Activated naive CD4-positive, alpha-beta T cell treated with Interleukin-2 at 50 U/mL for 16 hours (primary cell): Measurements from ENCODE around the gene ITPRIPL2.

Source experiments
- DNase-seq: peaks from one replicate; pipeline ENCODE4 v3.0.0-alpha.2; 2020

ITPRIPL2 gene

DNA sequence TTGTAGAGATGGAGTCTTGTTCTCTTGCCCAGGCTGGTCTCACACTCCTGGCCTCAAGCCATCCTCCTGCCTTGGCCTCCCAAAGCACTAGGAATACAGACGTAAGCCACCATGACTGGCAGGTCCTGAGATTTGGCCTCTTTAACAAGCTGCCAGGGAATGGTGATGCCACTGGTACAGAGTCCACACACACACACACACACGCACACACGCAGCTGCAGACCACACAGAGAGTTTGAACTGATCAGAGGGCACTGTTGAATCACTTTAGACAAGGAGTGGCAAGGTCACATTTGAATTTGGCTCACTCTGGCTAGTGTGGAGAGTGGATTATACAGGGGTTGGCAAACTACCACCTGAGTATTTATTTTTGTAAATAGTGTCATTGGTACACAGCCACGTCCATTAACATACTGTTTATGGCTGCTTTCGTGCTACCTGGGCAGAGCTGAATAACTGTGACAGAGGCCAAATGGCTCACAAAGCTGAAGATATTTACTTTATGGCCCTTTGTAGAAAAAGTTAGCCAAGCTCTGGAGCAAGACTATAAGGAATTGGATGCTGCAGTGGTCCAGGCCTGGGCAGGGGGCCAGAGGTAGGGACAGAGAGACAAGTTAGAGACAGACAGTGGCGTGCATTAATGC is 9.9 kb downstream of the ITPRIPL2 start:
- DNase-seq: no peak

DNA sequence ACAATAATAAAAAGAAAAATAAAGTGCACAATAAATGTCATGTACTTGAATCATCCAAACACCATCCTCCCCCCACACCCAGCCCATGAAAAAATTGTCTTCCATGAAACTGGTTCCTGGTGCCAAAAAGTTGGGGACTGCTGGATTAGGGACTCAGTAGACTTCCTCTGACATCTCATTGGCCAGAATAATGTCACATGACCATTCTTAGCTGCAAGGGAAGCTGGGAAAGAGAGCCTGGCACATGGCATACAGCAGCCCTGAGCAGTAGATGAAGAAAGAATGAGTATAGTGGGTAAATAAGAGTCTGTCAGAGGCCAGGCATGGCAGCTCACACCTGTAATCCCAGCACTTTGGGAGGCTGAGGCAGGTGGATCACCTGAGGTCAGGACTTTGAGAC is 12.5 kb downstream of the ITPRIPL2 start:
- no peak for DNase-seq

DNA sequence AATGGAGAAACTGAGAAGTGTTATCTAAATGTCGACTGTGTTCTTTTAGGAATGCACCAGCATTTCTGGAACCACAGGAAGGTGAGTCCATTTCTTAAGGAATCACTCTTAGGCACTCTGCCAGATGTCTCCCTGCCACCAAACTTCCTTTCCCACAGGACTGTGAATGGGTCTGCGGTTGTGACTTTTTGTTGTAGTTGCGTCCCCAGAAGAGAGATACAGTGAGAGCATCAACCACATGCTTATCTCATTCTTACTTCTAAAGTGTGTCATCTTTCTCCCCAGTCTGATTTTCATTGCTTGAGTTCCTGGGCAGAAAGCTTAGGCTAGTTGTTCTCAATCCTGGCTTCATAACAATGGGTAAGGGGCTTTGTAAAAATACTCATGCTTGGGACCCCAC is 13.4 kb downstream of the ITPRIPL2 start:
- peak; percentile 7 for DNase-seq

DNA sequence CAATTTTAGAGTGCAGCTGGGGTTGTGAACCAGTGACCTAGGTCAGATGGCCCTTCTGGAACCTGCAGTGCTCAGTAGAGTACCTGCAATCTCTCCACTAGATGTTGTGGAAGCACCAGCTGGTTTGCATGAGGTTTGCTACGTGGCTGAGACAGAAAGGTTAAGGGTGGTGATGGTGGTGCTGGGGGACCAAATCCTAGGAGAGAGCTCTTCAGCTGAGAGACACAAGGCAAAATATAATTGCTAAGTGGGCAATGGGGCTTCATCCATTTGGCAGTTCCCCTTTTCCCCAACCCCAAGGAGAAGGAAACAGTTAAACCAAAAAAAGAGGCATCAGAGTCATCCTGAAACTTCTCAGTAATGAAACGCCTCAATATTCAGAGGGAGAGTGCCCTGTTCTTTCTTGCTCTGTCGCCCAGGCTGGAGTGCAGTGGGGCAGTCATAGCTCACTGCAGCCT is 13.9 kb downstream of the ITPRIPL2 start:
- DNase-seq: no peak

DNA sequence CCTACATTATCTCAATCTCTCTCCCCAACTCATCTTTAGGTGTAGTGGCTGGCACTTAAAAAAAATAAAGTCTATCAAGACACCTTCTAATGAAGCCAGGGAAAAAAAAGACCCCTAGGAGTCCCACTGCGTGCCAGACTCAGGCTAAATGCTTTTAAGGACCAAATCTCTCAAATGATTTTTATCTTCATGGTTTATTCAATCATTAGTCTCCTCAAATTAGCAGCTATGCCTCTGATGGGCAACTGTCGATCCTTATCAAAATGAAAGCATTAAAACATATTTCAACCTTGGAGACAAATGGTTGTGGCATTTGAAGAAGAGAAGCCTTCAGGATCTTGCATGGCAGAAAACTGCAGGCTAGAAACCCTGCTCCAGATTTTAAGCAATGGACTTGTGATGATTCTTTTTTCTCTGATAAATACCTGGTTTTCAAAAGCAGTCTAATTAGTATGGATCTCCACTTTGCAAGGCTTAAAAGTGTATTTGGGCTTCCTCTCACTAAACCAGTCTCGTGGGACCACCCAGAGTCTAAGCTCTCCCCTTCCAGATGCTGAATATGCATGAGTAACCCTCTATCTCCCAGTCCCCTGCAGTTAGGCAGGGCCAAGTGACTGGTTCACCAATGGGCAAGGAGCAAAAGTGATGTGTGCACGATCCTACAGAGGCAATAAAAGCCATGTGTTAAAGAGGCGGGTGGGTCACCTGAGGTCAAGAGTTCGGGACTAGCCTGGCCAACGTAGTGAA is 14.9 kb downstream of the ITPRIPL2 start:
- no peak for DNase-seq

DNA sequence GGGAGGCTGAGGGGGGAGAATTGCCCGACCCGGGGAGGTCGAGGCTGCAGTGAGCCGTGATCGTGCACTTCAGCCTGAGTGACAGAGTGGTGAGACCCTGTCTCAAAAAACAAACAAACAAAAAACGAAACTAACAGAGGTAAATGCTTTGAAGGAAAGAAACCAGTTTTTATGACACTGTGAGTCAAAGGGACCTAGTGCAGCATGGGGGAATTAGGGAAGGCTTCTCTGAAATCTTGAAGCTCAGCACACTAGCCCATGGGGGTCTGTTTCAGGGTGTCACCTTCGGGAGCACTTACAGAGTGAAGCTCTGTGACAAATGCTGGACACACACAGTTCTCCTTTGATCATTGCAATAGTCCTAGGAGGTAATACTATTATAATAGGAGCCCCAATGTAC is 16.6 kb downstream of the ITPRIPL2 start:
- no peak for DNase-seq

- DNase-seq: no peak
These were observed 17.4 kb downstream of the ITPRIPL2 start for GRCh38 chr16:19130852-19131824.

- no peak for DNase-seq
These were observed 18.1 kb downstream of the ITPRIPL2 start for GRCh38 chr16:19131825-19132218.

- DNase-seq: no peak
These were observed 18.5 kb downstream of the ITPRIPL2 start for GRCh38 chr16:19132255-19132654.

DNA sequence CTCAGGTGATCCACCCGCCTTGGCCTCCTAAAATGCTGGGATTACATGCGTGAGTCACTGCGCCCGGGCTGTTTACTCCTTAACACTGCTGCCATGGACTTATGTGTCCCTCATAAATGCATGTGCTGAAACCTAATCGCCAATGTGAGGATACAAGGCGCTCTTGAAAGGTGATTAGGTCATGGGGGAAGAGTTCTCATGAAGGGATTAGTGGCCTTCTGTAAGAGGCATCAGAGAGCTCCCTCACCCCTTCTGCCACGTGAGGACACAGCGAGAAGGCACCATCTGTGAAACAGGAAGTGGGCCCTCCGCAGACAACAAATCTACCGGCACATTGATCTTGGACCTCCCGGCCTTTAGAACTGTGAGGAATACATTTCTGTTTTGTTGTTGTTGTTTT is 19.1 kb downstream of the ITPRIPL2 start:
- DNase-seq: no peak

DNA sequence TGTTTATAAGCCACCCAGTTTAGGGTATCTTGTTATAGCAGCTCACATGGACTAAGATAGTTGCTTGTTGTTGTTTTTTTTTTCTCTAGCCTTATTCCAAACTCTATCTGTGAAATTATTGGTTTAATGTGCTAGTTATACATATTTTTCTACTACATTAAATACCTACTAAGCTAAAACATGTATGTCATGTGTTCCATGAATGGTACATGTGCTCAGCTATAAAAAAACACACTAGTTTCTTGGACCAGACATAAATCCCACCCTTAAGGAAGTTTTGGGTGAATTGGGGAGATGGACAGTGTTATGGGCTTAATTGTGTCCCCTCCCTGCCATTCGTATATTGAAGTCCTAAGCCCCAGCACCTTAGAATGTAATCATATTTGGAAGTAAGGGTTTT is 19.8 kb downstream of the ITPRIPL2 start:
- no peak for DNase-seq

- DNase-seq: no peak
These were observed 21.6 kb downstream of the ITPRIPL2 start for GRCh38 chr16:19135201-19135842.

DNA sequence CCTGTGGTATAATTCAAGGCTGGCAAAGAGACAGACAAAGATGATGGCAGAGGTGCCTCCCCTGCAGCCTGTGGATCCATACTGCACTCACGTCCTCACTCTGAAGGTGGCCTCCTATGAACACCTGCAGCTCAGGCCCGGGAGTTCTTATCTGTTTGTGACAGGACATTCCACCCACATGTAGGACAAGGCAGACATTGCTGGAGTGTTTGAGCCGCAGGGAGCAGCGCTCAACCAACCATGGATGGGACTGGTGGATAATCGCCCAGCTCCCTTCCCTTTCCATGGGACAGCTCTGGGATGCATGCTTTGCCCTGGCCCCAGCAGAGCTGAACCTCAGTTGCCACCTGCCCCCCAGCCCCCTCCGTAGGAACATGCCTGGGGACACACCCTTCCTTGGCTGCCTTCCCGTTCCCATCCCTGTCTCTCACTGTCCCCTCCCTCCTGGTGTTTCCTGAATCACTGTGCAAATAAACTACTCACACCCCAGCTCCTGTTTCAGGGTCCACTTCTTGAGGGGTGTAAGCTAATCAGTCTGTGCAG is 22.2 kb downstream of the ITPRIPL2 start:
- DNase-seq: no peak

DNA sequence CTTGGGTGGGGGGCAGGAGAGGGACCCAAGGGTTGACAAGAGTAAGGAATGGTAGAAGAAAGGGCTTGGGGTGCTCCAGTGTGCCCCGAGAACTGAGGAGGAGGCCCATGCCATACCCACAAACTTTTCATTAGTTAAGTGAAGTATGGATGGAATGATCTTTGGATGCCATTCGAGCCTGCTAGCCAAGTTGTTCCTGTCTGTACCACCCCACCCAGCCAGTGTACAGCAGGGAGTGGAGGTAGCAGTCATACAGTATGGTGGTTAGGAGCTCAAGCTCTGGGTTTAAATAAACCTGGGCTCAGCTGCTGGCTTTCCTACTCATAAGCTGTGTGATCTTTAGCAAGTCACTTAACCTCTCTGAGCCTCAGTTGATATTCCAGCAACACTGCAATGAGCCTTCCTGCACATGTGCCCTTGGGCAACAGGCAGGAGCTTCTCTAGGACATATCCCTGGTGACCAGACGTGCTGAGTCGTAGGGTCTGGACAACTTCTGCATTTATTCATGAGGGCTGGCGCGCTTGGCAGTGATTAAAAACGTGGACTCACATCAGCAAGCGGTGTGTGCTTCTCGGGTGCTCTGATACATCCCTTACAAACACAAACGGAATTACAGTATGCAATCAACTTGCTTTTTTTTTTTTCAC is 22.9 kb downstream of the ITPRIPL2 start:
- DNase-seq: no peak

GRCh38 chr16:19137201-19138128 is 23.7 kb downstream of the ITPRIPL2 start:
- DNase-seq: no peak

DNA sequence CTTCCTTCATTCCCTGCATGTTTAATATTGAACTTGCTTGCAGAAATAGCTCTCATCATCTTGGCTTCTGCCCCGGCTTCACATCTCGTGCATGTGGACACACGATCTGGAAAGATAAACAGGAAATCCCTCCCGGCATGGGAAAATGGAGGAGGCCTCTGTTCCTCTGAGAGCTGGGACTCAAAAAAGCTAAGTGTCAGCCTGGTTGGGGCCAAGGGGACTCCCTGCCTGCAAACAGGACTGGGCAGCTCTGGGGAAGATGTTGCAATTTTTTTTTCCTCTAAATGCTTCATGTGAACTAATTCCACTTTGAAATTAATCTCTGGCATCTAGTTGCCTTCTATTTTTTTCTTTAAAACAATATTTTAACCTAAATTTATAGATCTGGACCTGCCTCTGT is 24.8 kb downstream of the ITPRIPL2 start:
- no peak for DNase-seq

- DNase-seq: no peak
These were observed 25.8 kb downstream of the ITPRIPL2 start for GRCh38 chr16:19139436-19140091.

- no peak for DNase-seq
These were observed 26.6 kb downstream of the ITPRIPL2 start for GRCh38 chr16:19140396-19140795.

- no peak for DNase-seq
These were observed 29.3 kb downstream of the ITPRIPL2 start for GRCh38 chr16:19142939-19143598.

DNA sequence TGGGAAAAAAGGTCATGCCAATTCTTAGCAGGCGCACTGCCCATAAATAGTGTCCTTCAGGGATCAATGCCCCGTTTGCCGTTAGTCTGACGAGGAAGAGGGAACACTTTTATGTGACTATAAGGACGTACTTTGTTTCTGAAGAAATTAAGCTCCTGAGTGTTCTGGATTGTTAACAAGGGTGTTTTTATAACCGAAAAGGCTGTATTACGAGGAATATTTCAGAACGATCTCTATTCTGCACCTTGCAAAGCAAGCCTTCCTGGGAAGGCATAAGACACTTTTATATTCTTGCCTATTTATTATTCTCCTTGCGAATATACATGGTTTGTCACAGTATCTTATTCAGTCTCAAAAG is 29.8 kb downstream of the ITPRIPL2 start:
- DNase-seq: no peak
